OCI-LY3 (cell line): Measurements from ENCODE around the gene MOCS3.

ENCODE experiments used
- CTCF ChIP-seq: fragments of 200-600, 300-600 bp; sonication (generic); IDR thresholded peaks from 2 replicates; pipeline ENCODE4 v1.5.1; 2014; ENCODE audit warnings: antibody characterized with exemption, low read length, low read depth
- EZH2phosphoT487 ChIP-seq: fragments of 200-600 bp; shearing (Covaris generic); IDR thresholded peaks from 2 replicates; pipeline ENCODE4 v1.6.1; 2018; ENCODE audit warnings: antibody characterized with exemption, mixed run types, low read depth

GRCh38 chr20:50931306-50932015 is 27.2 kb upstream of the MOCS3 start, which contains the start of gene ADNP:
- TF ChIP-seq CTCF (peak; percentile 78), EZH2phosphoT487 (no peak)
